OCI-LY3 (cell line): ENCODE measurements around the gene PPP2R2C.

Experiments used
- CTCF ChIP-seq: fragments of 200-600, 300-600 bp; sonication (generic); IDR thresholded peaks from 2 replicates; pipeline ENCODE4 v1.5.1; 2014; ENCODE audit warnings: antibody characterized with exemption, low read length, low read depth
- EZH2phosphoT487 ChIP-seq: fragments of 200-600 bp; shearing (Covaris generic); IDR thresholded peaks from 2 replicates; pipeline ENCODE4 v1.6.1; 2018; ENCODE audit warnings: antibody characterized with exemption, mixed run types, low read depth

DNA sequence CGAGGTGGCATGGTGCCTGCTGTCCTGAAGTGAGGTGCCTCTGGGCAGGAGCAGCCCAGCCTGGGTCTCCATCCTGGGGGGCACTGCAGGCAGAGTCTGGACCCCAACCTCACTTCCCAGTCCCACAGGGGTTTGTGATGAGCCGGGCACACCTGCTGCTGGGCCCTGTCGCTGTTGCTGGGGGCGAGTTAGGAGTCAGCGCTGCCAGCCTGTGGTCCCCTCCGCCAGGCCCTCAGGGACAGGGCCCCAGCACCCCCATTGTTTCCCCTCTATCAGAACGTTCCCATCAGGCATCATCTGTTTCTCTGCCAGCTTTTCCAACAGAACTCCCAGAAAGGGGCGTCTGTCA lies 179.3 kb downstream of the PPP2R2C start:
- TF ChIP-seq CTCF (no peak), EZH2phosphoT487 (no peak)
